Neural progenitor cell (in vitro differentiated cells): ENCODE measurements around the gene ZDHHC8. TPM values are rescaled to one million over a fixed set of nuclear protein-coding genes. Genes with fewer than 3 reads are reported as not detected.

Experiments used
- DNase-seq: peaks from one replicate; pipeline ENCODE4 v3.0.0-alpha.2; 2016; ENCODE audit warnings: low spot score
- H2AFZ ChIP-seq: fragments of 200-600 bp; sonication (generic); replicated peaks from 2 replicates; pipeline ENCODE4 v1.6.1; 2016; ENCODE audit warnings: antibody characterized with exemption
- H3F3A ChIP-seq: fragments of 200-600 bp; sonication (generic); 2 replicates; pipeline ENCODE4 v1.6.1; 2016; ENCODE audit warnings: antibody characterized with exemption, low read depth
- H3K27ac ChIP-seq: fragments of 200-600 bp; sonication (generic); 2 replicates; pipeline ENCODE4 v1.5.1; 2016; ENCODE audit warnings: mild to moderate bottlenecking
- H3K27me3 ChIP-seq: fragments of 200-600 bp; sonication (generic); 2 replicates; pipeline ENCODE4 v1.6.1; 2016; ENCODE audit warnings: mild to moderate bottlenecking, moderate library complexity
- H3K36me3 ChIP-seq: fragments of 200-600 bp; sonication (generic); 2 replicates; pipeline ENCODE4 v1.5.1; 2016
- H3K4me1 ChIP-seq: fragments of 200-600 bp; sonication (generic); 2 replicates; pipeline ENCODE4 v1.6.1; 2016; ENCODE audit warnings: mixed run types
- H3K4me2 ChIP-seq: fragments of 200-600 bp; sonication (generic); 2 replicates; pipeline ENCODE4 v1.6.1; 2016
- H3K4me3 ChIP-seq: fragments of 200-600 bp; sonication (generic); 2 replicates; pipeline ENCODE4 v1.5.1; 2016
- H3K79me2 ChIP-seq: fragments of 200-600 bp; sonication (generic); 2 replicates; pipeline ENCODE4 v1.6.1; 2016; ENCODE audit warnings: low read depth
- H3K9ac ChIP-seq: fragments of 200-600 bp; sonication (generic); 2 replicates; pipeline ENCODE4 v1.6.1; 2016
- H3K9me3 ChIP-seq: fragments of 200-600 bp; sonication (generic); 2 replicates; pipeline ENCODE4 v1.5.1; 2016; ENCODE audit warnings: low read depth
- H4K20me1 ChIP-seq: fragments of 200-600 bp; sonication (generic); 2 replicates; pipeline ENCODE4 v1.6.1; 2016; ENCODE audit warnings: low read depth
- H3K27ac Mint-ChIP-seq: 3 replicates; pipeline ENCODE4 v1.8.0; 2021; ENCODE audit warnings: mixed read lengths
- H3K27me3 Mint-ChIP-seq: 2 replicates; pipeline ENCODE4 v1.8.0; 2022; ENCODE audit warnings: low read depth, mild to moderate bottlenecking, inconsistent platforms, moderate library complexity, mixed read lengths; ENCODE audit not compliant: insufficient read depth
- H3K36me3 Mint-ChIP-seq: 3 replicates; pipeline ENCODE4 v1.8.0; 2021; ENCODE audit warnings: mixed read lengths
- H3K4me1 Mint-ChIP-seq: 3 replicates; pipeline ENCODE4 v1.8.0; 2021; ENCODE audit warnings: mixed read lengths
- H3K4me3 Mint-ChIP-seq: 3 replicates; pipeline ENCODE4 v1.8.0; 2021; ENCODE audit warnings: mild to moderate bottlenecking, moderate library complexity, mixed read lengths
- H3K9me3 Mint-ChIP-seq: 3 replicates; pipeline ENCODE4 v1.8.0; 2020; ENCODE audit warnings: mixed read lengths
- EZH2 ChIP-seq: fragments of 200-600 bp; sonication (generic); IDR thresholded peaks from 2 replicates; pipeline ENCODE4 v1.6.1; 2017; ENCODE audit warnings: antibody characterized with exemption, mild to moderate bottlenecking, moderate library complexity
- EZH2phosphoT487 ChIP-seq: fragments of 200-600 bp; sonication (generic); IDR thresholded peaks from 2 replicates; pipeline ENCODE4 v1.6.1; 2017; ENCODE audit warnings: antibody characterized with exemption
- total RNA-seq: library from RNA; depleted of rRNA; stranded (reverse); fragments of >200 nt; gene quantifications from 2 replicates; pipeline ENCODE4 v1.2.3, GENCODE V29; 2015; ENCODE audit warnings: low replicate concordance
- TF ChIP-seq, protein P1 (sequence below): fragments of 200-600 bp; sonication (generic); IDR thresholded peaks from 2 replicates; pipeline ENCODE4 v1.5.1; 2017; ENCODE audit warnings: antibody characterized with exemption, mild to moderate bottlenecking

Gene ZDHHC8
- total RNA-seq, 1 donor from 2014 or later = 7.1 TPM

DNA sequence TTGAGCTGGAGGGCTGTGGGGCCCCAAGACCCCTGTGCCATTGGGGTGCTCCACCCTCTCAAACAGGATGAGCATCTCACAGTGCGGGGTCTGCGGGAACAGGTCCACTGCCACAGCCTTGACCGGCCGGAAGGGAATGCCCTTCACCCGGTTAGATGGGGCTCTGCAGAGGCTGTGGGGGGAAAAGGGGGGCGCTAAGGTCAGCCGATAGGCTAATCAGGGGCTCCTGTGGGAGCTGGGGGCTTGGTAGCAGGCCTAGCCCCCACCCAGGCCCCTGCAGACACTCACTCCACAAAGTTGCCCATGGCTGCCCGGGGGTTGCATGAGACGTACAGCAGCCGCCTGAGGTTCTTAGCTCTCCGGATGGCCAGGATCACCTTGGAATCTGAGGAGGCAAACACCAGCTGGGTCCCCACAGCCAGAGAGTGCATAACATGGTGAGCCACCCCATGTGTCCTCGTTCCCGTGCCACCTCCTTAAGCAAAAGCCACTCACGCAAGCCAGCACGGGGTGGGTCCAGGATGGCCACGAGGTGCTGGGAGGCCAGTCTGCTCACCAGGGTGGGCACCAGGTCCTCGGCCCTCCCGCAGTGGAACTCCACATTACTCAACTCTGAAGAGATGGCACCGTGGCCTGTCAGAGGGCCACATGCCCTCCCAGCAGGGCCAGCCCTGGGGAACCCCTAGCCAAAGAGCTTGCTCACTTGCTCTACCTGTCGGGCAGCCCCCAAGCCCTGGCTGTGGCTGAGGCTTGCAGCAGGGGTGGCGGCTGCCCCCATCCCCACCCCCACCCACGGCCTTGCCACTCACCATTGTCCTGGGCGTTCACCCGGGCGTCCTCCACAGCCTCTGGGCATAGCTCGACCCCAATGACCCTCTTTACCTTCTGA is 18.7 kb upstream of the ZDHHC8 start:
- H3K4me3 Mint-ChIP-seq = no peak overlapping the region
- H3K4me2 ChIP-seq = no peak overlapping the region
- peaks cover 15% of the 10 kb centered on the region for H3K36me3 Mint-ChIP-seq
- peaks cover 3% of the 10 kb centered on the region for H3K4me1 ChIP-seq
- peaks cover 46% of the 10 kb centered on the region for H3F3A ChIP-seq
- no peak overlapping the region for H3K9ac ChIP-seq
- no peak overlapping the region for H3K4me3 ChIP-seq
- H3K27me3 ChIP-seq = no peaks in the 10 kb centered on the region
- H4K20me1 ChIP-seq = peaks cover 25% of the 10 kb centered on the region
- H3K27ac ChIP-seq = no peak overlapping the region
- H3K27ac Mint-ChIP-seq = no peak overlapping the region
- H2AFZ ChIP-seq = no peak overlapping the region
- DNase-seq = no peak
- H3K9me3 Mint-ChIP-seq = peaks cover 2% of the 10 kb centered on the region
- H3K36me3 ChIP-seq = no peaks in the 10 kb centered on the region
- peaks cover 5% of the 10 kb centered on the region for H3K4me1 Mint-ChIP-seq
- H3K79me2 ChIP-seq = peaks cover 24% of the 10 kb centered on the region
- TF ChIP-seq EZH2phosphoT487 = no peak
- TF ChIP-seq, protein P1, sequence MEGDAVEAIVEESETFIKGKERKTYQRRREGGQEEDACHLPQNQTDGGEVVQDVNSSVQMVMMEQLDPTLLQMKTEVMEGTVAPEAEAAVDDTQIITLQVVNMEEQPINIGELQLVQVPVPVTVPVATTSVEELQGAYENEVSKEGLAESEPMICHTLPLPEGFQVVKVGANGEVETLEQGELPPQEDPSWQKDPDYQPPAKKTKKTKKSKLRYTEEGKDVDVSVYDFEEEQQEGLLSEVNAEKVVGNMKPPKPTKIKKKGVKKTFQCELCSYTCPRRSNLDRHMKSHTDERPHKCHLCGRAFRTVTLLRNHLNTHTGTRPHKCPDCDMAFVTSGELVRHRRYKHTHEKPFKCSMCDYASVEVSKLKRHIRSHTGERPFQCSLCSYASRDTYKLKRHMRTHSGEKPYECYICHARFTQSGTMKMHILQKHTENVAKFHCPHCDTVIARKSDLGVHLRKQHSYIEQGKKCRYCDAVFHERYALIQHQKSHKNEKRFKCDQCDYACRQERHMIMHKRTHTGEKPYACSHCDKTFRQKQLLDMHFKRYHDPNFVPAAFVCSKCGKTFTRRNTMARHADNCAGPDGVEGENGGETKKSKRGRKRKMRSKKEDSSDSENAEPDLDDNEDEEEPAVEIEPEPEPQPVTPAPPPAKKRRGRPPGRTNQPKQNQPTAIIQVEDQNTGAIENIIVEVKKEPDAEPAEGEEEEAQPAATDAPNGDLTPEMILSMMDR = no peak
- TF ChIP-seq EZH2 = no peak
- peaks cover 8% of the 10 kb centered on the region for H3K27me3 Mint-ChIP-seq
- H3K9me3 ChIP-seq = no peaks in the 10 kb centered on the region

DNA sequence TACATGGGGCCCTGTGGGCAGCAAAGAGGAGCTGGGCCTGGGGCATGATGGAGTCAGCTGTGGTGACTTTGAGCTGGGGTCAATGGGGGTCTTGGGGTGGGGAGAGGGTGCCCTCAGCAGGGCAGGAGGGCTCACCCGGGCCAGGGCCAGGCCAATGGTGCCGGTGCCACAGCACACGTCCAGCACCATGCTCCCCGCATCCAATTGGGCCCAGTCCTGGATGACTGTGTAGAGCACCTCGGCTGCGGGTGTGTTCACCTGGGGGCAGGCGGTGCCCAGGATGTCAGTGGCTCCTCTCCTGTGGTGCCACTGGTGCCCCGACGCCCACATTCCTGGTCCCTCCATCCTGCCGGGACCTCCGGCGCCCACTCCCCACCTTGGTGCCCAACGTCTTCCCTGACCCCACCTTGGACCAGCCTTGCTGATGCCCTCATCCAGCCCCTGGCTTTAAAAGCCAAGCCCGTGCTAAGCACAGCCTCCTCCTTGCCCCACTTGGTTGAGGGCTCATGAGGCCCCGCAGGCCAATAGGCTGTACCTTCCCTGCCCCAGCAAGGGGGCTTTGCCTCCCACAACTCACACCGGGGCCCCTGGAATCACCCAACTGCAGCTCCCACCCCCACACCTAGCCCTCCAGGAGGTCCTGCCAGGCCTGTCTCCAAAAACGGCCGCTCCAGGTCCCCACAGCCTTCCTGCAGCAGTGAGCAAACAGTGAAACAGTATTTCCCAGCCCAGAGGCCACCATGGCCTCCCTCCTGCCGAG is 17.9 kb upstream of the ZDHHC8 start:
- H3K9me3 ChIP-seq = no peaks in the 10 kb centered on the region
- peaks cover 46% of the 10 kb centered on the region for H3F3A ChIP-seq
- peaks cover 33% of the 10 kb centered on the region for H3K79me2 ChIP-seq
- H3K4me1 ChIP-seq = peaks cover 8% of the 10 kb centered on the region
- H3K4me3 ChIP-seq = no peak overlapping the region
- peaks cover 34% of the 10 kb centered on the region for H4K20me1 ChIP-seq
- no peak for DNase-seq
- H3K4me2 ChIP-seq = no peak overlapping the region
- no peaks in the 10 kb centered on the region for H3K36me3 ChIP-seq
- Mint-ChIP-seq H3K4me3 (peak overlapping the region; percentile 63), H3K4me1 (peaks cover 11% of the 10 kb centered on the region), H3K27me3 (peaks cover 7% of the 10 kb centered on the region), H3K9me3 (peaks cover 2% of the 10 kb centered on the region), H3K27ac (no peak overlapping the region), H3K36me3 (peaks cover 13% of the 10 kb centered on the region)
- TF ChIP-seq, protein P1 = no peak
- TF ChIP-seq EZH2 (no peak), EZH2phosphoT487 (no peak)
- no peak overlapping the region for H3K9ac ChIP-seq
- no peak overlapping the region for H2AFZ ChIP-seq
- no peak overlapping the region for H3K27ac ChIP-seq
- no peaks in the 10 kb centered on the region for H3K27me3 ChIP-seq

DNA sequence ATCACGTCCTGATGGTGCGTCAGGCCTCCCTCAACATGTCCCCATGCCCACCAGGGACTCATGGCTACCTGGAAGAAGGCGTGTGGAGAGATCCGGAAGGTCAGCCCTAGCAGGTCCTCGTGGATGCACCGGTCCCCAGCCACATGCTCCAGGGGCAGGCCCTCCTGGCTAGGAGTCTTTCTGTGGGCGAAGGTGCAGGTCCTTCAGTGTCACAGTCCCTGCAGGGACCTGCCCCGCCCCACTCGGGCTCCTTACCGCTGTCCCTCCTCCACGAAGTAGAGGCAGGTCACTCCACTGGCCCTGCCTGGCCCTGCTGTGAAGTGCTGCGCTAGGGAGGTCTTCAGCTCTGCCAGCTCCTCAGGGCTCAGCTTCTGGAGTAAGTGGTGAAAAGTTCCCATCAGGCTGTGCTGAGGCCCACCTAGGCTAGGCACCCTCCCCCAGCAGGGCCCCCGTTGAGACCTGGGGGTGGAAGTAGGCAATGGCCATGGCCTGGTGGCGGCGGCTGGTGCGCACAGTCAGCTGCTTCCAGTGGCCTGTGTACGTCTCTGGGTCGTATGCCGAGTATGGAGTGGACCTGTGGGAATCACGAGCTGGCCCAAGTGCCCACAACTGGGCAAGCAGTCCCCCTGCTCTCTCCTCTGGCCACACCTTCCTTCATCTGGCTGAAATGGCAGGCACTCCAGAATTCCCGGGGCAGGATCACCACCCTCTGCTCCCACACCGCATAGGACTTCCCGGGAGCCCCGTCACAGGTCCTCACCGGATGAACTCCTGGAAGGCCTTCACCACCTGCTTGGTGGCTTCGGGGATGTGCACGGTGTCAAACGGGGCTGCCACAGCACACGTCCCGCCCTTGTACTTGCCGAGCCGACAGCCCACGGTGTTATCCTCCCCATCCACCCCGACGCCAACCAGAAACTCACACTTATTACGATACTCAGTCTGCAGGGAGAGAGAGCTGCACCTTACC is 16.8 kb upstream of the ZDHHC8 start:
- H3K36me3 ChIP-seq = peaks cover 3% of the 10 kb centered on the region

More for the DNA sequence above, 16.8 kb upstream of the ZDHHC8 start:
- H3K27me3 ChIP-seq = no peaks in the 10 kb centered on the region
- Mint-ChIP-seq H3K9me3 (peaks cover 2% of the 10 kb centered on the region), H3K36me3 (peaks cover 14% of the 10 kb centered on the region), H3K27me3 (peaks cover 7% of the 10 kb centered on the region), H3K4me3 (peak overlapping the region; percentile 93), H3K4me1 (peaks cover 19% of the 10 kb centered on the region), H3K27ac (peak overlapping the region; percentile 11)
- H3K4me2 ChIP-seq = no peak overlapping the region
- no peak overlapping the region for H3K27ac ChIP-seq
- H3F3A ChIP-seq = peaks cover 35% of the 10 kb centered on the region
- no peaks in the 10 kb centered on the region for H3K9me3 ChIP-seq
- TF ChIP-seq, protein P1 = no peak
- TF ChIP-seq EZH2 (no peak), EZH2phosphoT487 (no peak)
- H4K20me1 ChIP-seq = peaks cover 34% of the 10 kb centered on the region
- peaks cover 14% of the 10 kb centered on the region for H3K4me1 ChIP-seq
- H3K4me3 ChIP-seq = no peak overlapping the region
- H3K79me2 ChIP-seq = peaks cover 44% of the 10 kb centered on the region
- no peak overlapping the region for H2AFZ ChIP-seq
- no peak overlapping the region for H3K9ac ChIP-seq
- no peak for DNase-seq
